ENCODE data around the gene FBXL7. TPM values are rescaled to one million over a fixed set of nuclear protein-coding genes. Genes with fewer than 3 reads are reported as not detected.

Gene FBXL7
- total and polyA plus RNA-seq, 2 donors (not counting 3 experiments of a cell fraction or from before 2014, with no cell fraction given) = 23.5 to 32.2 TPM

GRCh38 chr5:15693933-15694332 lies 194.0 kb downstream of the FBXL7 start:
- no peak for TF ChIP-seq POLR2A (IDR thresholded peaks at IDR 0.05; ENCODE audit: low read depth, low read length)
- no peak for TF ChIP-seq JUN (IDR thresholded peaks at IDR 0.05; ENCODE audit: borderline replicate concordance, insufficient read depth, insufficient read length, low read depth)
- no peak for TF ChIP-seq FOS (IDR thresholded peaks at IDR 0.05; ENCODE audit: borderline replicate concordance, insufficient read depth, low read length)
- TF ChIP-seq POLR2AphosphoS5 (IDR thresholded peaks at IDR 0.05; ENCODE audit: insufficient read depth, low read depth, low read length) = no peak
- TF ChIP-seq CTCF (IDR thresholded peaks at IDR 0.05; ENCODE audit: extremely low read depth in 1 of 2, insufficient read depth in 1 of 2, low read depth in 1 of 2, low read length in 2 of 2) = no peak
- no peak for TF ChIP-seq GATA2 (IDR thresholded peaks at IDR 0.05; ENCODE audit: insufficient read depth, insufficient read length, low read depth, low read length)
- no peak for TF ChIP-seq MAX (IDR thresholded peaks at IDR 0.05; ENCODE audit: insufficient read depth, insufficient read length)
- TF ChIP-seq EZH2 (IDR thresholded peaks at IDR 0.05; ENCODE audit: borderline replicate concordance, low read depth, low read length, severe bottlenecking) = no peak
- TF ChIP-seq MYC (IDR thresholded peaks at IDR 0.05; ENCODE audit: low read depth, low read length) = no peak

More at GRCh38 chr5:15693933-15694332, 194.0 kb downstream of the FBXL7 start:
- dilution Hi-C loops (cut with MboI; ENCODE audit: extremely low pct_ligation_motif_present, low sequenced_read_pairs) (no loop called here), intact Hi-C loops (cut with micrococcal nuclease) (no loop called here)
- Histone ChIP-seq H3K9ac (replicated peaks; ENCODE audit: extremely low read depth, insufficient read depth, low read length) (no peak overlapping the region), H3K36me3 (ENCODE audit: control insufficient read depth in 2 of 2, extremely low read depth in 1 of 2, insufficient read depth in 2 of 2, low read length in 2 of 2) (no peaks in the 10 kb centered on the region), H3K79me2 (ENCODE audit: control insufficient read depth, insufficient read depth, low read length) (peaks cover 5% of the 10 kb centered on the region), H3K27ac (ENCODE audit: insufficient read depth, low read depth, low read length) (no peak overlapping the region), H2AFZ (ENCODE audit: low read depth, low read length) (no peak overlapping the region), H3K4me2 (ENCODE audit: insufficient read depth, low read length) (no peak overlapping the region), H3K4me3 (replicated peaks in 1 of 3; ENCODE audit: insufficient read depth in 1 of 3, low read depth in 1 of 3, low read length in 3 of 3) (no peak overlapping the region), H3K4me1 (ENCODE audit: control insufficient read depth, extremely low read depth, insufficient read depth, low read length) (peaks cover 7% of the 10 kb centered on the region), H3K27me3 (ENCODE audit: control insufficient read depth in 2 of 2, insufficient read depth in 2 of 2, low read length in 2 of 2) (no peaks in the 10 kb centered on the region), H4K20me1 (replicated peaks; ENCODE audit: control insufficient read depth, extremely low read depth, insufficient read depth, low read length) (no peaks in the 10 kb centered on the region), H3K9me3 (replicated peaks; ENCODE audit: control insufficient read depth, insufficient read depth, low read length) (no peaks in the 10 kb centered on the region), H3K9me1 (replicated peaks; ENCODE audit: control insufficient read depth, extremely low read depth, insufficient read depth, low read length) (no peaks in the 10 kb centered on the region)
- ChIA-PET POLR2A (no interaction called here), CTCF (no interaction called here)
- FAIRE-seq (no peak), DNase-seq (ENCODE audit: low read depth, low spot score) (no peak)
- BruUV-seq (replicated peaks) = no TSS peak

Measured in endothelial cell of umbilical vein (primary cell).